ENCODE data around the gene HNMT. TPM values are rescaled to one million over a fixed set of nuclear protein-coding genes. Genes with fewer than 3 reads are reported as not detected.
A peak's percentile ranks its signal among the peaks of the same experiment; 100 is the strongest.

HNMT gene
- total RNA-seq, 1 donor from 2014 or later, result 3.2 TPM

- no peak for TF ChIP-seq CTCF (IDR thresholded peaks at IDR 0.05)
- Mint-ChIP-seq H3K4me3 (ENCODE audit: unreplicated experiment) (no peak overlapping the region), H3K27ac (ENCODE audit: unreplicated experiment) (no peak overlapping the region)
Measured at GRCh38 chr2:137959166-137959565, 5.1 kb upstream of the HNMT start.

GRCh38 chr2:137960223-137960622 is 4.0 kb upstream of the HNMT start:
- H3K4me1 Mint-ChIP-seq (ENCODE audit: unreplicated experiment), result peaks cover 23% of the 10 kb centered on the region
- H3K9me3 Mint-ChIP-seq (ENCODE audit: unreplicated experiment), result peaks cover 6% of the 10 kb centered on the region
- no peak overlapping the region for H3K4me3 Mint-ChIP-seq (ENCODE audit: unreplicated experiment)
- H3K27ac Mint-ChIP-seq (ENCODE audit: unreplicated experiment), result no peak overlapping the region
- H3K27me3 Mint-ChIP-seq (ENCODE audit: unreplicated experiment), result no peaks in the 10 kb centered on the region
- no peak for DNase-seq (ENCODE audit: extremely low spot score, unreplicated experiment)
- no peak for TF ChIP-seq CTCF (IDR thresholded peaks at IDR 0.05)
- no peaks in the 10 kb centered on the region for H3K36me3 Mint-ChIP-seq (ENCODE audit: unreplicated experiment)

More at GRCh38 chr2:137959166-137959565, 5.1 kb upstream of the HNMT start:
- Mint-ChIP-seq H3K9me3 (ENCODE audit: unreplicated experiment) (peaks cover 6% of the 10 kb centered on the region), H3K27me3 (ENCODE audit: unreplicated experiment) (no peaks in the 10 kb centered on the region), H3K4me1 (ENCODE audit: unreplicated experiment) (peaks cover 13% of the 10 kb centered on the region), H3K36me3 (ENCODE audit: unreplicated experiment) (no peaks in the 10 kb centered on the region)
- no peak for DNase-seq (ENCODE audit: extremely low spot score, unreplicated experiment)

GRCh38 chr2:137961602-137962001 is 2.7 kb upstream of the HNMT start:
- Mint-ChIP-seq H3K4me3 (ENCODE audit: unreplicated experiment) (no peak overlapping the region), H3K36me3 (ENCODE audit: unreplicated experiment) (no peaks in the 10 kb centered on the region), H3K4me1 (ENCODE audit: unreplicated experiment) (peaks cover 24% of the 10 kb centered on the region), H3K27me3 (ENCODE audit: unreplicated experiment) (no peaks in the 10 kb centered on the region), H3K27ac (ENCODE audit: unreplicated experiment) (no peak overlapping the region), H3K9me3 (ENCODE audit: unreplicated experiment) (peaks cover 6% of the 10 kb centered on the region)
- DNase-seq (ENCODE audit: extremely low spot score, unreplicated experiment), result no peak
- TF ChIP-seq CTCF (IDR thresholded peaks at IDR 0.05), result no peak

- Mint-ChIP-seq H3K27me3 (ENCODE audit: unreplicated experiment) (no peaks in the 10 kb centered on the region), H3K9me3 (ENCODE audit: unreplicated experiment) (peaks cover 6% of the 10 kb centered on the region), H3K36me3 (ENCODE audit: unreplicated experiment) (no peaks in the 10 kb centered on the region), H3K4me1 (ENCODE audit: unreplicated experiment) (peaks cover 18% of the 10 kb centered on the region), H3K4me3 (ENCODE audit: unreplicated experiment) (no peak overlapping the region), H3K27ac (ENCODE audit: unreplicated experiment) (peak overlapping the region; percentile 80)
- no peak for DNase-seq (ENCODE audit: extremely low spot score, unreplicated experiment)
- no peak for TF ChIP-seq CTCF (IDR thresholded peaks at IDR 0.05)
Measured at GRCh38 chr2:137963535-137964065, 673 bp upstream of the HNMT start.

DNA sequence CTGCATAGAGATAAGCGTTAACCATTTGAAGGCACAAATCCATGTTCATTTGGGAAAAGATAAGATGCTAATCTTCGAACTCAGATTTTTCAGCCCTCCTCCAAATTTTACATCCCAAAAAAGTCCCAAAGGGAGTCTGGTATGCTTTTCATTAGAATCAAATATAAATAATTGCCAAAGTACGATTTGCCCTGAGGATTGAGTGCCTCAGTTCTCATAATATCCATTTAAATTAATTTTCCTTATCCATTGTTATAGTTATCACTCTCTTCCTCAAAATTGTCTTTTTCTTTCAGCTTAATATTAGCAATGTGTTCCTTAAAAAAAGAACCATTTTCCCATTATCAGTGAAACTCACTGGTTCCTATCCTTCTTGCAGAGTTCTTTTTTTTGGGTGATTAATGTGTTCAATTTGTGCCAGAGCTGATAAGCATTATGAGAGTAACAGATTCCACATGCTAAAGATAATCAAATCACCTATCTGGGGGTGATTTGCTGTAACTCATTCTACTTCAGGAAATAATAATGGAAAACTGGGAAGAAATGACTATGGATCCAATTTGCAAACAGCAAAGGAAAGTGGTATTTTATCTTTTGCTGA is 686 bp downstream of the HNMT start:
- H3K27ac Mint-ChIP-seq (ENCODE audit: unreplicated experiment), result peak overlapping the region; percentile 80
- DNase-seq (ENCODE audit: extremely low spot score, unreplicated experiment), result no peak
- H3K4me3 Mint-ChIP-seq (ENCODE audit: unreplicated experiment), result peak overlapping the region; percentile 67
- TF ChIP-seq CTCF (IDR thresholded peaks at IDR 0.05), result no peak
- no peaks in the 10 kb centered on the region for H3K36me3 Mint-ChIP-seq (ENCODE audit: unreplicated experiment)
- H3K4me1 Mint-ChIP-seq (ENCODE audit: unreplicated experiment), result peaks cover 31% of the 10 kb centered on the region
- no peaks in the 10 kb centered on the region for H3K27me3 Mint-ChIP-seq (ENCODE audit: unreplicated experiment)
- peaks cover 6% of the 10 kb centered on the region for H3K9me3 Mint-ChIP-seq (ENCODE audit: unreplicated experiment)

Measured in osteocyte (in vitro differentiated cells).